GM21528 (cell line): ENCODE results near the gene KCNG1.
"Not testable (repeated sequence)": the region's sequence is repeated elsewhere in the genome, so short reads cannot be mapped to it uniquely, and the experiment has no call there.

ENCODE experiments used
- ATAC-seq: cut with Tn5 transposase; IDR thresholded peaks from one replicate; pipeline ENCODE4 v1.9.1; 2021; ENCODE audit warnings: mild to moderate bottlenecking, moderate library complexity; ENCODE audit not compliant: unreplicated experiment, low FRiP score

KCNG1 gene

DNA sequence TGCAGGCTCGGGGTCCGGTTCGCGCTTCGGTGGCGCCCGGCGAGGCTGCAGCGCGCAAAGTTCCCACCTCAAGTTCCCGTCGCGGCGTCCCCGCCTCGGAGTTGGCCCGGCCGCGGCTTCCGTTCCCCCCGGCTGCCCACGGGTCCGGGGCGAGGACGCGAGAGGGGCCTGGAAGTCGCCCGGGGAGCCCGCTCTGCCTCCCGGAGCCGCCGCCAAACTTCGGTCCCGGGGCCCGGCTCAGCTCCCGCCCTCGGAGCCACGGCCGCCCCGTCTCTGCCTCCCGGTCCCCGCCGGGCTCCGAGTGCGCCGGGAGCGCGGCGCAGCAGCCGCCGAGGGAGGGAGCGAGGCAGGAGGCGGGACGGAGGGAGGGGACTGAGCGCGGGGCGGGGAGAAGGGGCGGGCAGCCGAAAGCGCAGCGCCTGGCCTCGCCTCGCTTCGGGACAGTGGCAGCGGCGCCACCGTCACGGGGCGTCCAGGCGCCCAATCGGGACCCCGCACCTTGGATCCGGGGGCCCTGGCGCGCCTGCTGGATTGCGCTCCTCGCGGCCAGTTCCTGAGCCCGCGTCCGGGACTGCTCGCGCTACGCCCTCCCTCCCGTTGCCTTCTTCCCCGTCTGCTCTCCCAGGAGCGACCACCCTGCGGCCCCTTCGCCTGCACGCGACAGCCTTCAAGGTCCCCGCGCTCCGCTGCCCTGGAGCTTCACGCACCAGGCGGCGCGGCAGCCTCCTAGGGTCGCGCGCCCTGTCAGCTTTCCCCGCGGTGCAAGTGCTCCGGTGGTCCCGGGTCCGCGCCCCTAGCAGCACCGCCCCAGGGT lies at the start of gene KCNG1:
Gene KCNG1, minus strand, starts transcription at position 305 of the 814 bp plus-strand sequence. CDS start 12,769 bp downstream, outside the sequence.
- no peak for ATAC-seq

DNA sequence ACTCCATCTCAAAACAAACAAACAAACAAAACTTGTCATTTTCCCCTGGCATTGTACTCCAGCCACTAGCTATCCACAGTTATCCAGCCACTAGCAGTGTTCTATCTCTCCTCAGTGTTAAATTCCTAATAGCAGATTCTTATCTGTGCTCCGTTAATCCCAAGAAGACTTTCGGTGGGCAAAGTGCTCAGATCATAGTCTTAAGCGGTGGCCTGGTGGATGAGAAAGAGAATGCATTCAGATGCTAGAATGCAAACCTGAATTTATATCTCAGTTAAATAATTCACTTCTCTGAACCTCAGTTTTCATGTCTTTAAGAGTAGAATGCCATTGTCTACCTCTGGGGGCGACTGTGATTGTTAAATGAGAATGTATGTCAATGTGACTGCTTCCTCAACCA lies 47.7 kb upstream of the KCNG1 start:
- ATAC-seq: no peak

GRCh38 chr20:51067792-51068191 lies 44.9 kb upstream of the KCNG1 start:
- no peak for ATAC-seq

- ATAC-seq: no peak
These were observed 42.7 kb upstream of the KCNG1 start for GRCh38 chr20:51065615-51066014.

DNA sequence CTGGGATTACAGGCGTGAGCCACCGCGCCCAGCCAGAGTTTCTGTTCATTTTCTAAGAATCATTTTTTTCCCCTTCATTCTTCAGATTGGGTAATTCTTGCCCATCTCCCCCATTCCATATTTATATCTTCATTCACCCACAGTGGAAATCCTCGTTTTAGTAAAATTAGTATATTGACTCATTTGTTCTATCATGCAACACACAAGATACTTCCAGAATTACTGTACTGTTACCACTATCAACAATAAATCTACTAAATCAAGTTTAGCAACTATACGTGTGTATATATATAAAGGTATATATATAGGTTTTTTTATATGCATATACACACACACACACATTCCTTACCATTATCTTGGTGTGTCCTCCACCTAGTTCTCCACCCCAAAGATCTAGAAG lies 41.2 kb upstream of the KCNG1 start:
- no peak for ATAC-seq

DNA sequence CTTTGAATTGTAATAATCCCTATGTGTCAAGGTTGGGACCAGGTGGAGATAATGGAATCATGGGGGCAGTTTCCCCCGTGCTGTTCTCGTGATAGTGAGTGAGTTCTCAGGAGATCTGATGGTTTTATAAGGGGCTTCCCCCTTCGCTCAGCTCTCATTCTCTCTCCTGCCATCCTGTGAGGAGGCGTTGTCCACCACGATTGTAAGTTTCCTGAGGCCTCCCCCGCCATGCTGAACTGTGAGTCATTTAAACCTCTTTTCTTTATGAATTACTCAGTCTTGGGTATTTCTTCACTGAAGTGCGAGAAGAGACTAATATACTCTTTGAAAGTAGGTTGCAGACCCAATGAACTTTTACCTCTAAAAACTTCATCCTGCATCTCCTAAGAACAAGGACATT lies 39.2 kb upstream of the KCNG1 start:
- no peak for ATAC-seq

- no peak for ATAC-seq
These were observed 38.6 kb upstream of the KCNG1 start for GRCh38 chr20:51061418-51062045.

DNA sequence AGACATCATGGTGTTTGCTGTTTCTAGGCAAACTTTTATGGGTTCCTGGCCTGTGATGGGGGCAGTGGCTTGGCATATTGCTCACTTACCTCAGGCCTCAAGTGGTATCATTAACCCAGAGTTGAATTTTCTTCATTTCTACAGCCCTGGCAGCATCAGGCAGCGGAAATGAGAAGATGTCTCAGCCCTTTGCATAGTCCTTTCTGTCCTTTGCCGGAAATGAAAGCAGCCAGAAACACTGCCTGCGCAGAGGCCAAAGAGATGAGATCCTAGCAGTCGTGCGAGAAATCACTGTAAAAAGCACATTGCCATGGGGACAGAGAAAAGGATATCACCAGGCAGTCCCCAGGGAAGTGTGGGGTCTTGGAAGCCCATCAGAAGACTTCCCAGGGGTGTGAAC lies 37.4 kb upstream of the KCNG1 start:
- no peak for ATAC-seq

DNA sequence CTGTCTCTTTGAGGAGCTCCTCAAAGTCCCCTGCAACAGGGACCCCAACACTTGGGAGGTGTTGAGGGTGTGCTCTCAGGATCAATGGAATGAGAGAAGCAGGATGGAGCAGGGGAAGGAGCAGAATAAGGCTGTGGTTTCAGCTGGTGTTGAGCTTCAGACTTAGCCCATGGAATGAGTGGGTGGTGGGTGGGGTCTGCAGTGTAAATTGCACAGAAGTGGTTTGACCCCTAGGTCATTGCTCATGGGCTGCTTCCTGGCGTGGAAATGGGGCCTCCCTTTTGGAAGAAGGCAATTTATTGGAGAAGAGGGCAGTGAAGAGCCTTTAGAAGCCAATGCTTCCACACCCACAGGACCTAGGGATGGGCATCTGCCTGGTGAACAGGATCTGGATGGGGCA lies 37.0 kb upstream of the KCNG1 start:
- no peak for ATAC-seq

DNA sequence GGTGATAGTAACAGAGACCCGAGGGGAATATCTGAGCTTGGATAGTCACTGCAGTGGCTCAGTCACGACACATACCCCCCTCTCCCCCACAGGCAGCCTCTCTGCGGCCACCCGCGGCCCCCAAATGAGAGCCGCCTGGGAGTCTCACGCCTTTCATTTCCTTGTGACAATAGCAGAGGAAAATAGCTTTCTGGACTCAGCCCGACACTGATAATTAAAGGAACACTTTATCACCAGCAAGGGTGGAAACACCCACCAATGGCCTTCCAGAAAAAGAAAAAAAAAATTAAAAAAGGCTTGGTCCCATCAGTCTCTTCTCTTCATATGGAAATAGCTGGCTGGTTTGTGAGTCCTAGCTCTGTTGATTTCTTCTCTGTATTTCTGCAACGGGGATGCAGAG lies 35.1 kb upstream of the KCNG1 start:
- ATAC-seq: no peak

GRCh38 chr20:51054233-51054632 lies 31.3 kb upstream of the KCNG1 start:
- no peak for ATAC-seq

DNA sequence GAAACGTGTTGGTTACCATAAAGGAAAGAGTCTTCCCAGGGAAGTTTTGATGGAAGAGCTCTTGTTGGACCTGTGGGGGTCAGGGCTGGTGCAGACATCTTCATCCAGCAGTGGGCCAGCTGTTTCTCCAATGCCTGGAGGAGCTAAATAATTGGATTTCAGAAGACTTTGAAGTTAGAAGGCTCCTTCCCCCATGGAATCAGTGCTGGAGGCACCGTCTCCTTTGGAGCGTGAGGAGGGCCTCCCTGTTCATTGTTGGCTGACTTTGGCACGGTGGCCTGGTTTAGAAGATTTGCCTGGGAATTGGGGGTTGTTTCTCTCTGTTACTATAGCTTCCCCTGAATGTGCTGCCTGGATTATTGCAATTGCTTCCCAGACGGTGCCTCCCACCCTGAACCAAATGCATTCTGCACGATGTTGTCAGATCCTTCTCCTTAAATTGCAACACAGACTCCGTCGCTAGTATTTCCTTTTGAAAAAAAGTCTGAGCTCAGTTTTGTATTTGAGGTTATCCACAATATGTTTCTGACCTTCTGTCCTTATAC lies 27.7 kb upstream of the KCNG1 start:
- no peak for ATAC-seq

DNA sequence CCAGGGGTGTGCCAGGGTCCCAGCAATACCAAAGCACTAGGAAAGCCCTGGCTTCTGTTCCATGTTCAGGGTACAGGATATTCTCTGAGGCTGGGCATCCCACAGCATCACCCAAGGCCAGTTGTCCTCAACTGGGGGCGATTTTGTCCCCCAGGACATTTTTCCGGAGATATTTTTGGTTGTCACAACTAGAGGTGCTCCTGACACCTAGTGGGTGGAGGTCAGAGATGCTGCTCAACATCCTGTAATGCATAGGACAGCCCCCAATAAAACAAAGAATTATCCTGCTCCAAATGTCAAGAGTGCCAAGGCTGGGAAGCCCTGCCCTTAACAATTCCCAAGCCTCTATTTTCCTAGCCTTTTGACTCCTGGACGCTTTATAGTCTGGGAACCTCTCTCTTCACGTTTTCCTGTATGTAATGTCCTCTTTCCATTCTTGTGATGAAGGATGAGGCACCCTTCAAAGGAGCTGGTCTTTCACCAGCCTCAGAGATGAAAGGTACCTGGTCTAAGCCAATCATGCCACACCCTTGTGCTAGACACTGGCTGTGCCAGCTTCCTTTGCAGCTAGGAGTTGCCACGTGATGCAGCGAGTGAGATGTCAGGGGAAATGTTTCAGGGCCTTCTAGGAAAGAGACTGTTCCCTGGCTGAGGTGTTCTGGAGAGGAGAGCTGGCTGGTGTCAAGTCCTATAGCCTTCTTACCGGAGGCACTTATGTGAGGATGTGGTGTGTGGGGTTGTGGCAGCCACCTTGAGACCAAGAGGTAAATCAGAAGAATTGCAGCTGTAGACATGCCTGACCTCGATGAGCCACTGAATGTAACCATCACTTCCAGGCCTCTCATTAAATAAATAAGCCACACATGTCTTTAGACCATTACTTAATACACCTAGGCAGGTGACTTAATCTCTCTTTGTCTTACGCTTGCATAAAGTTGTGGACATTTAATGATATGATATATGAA lies 23.4 kb upstream of the KCNG1 start:
- no peak for ATAC-seq

GRCh38 chr20:51045492-51045891 lies 22.6 kb upstream of the KCNG1 start:
- not testable (repeated sequence) for ATAC-seq

- no peak for ATAC-seq
These were observed 21.9 kb upstream of the KCNG1 start for GRCh38 chr20:51044796-51045195.

GRCh38 chr20:51043811-51044210 lies 20.9 kb upstream of the KCNG1 start:
- ATAC-seq: no peak

- ATAC-seq: no peak
These were observed 19.8 kb upstream of the KCNG1 start for GRCh38 chr20:51042657-51043247.

- no peak for ATAC-seq
These were observed 19.2 kb upstream of the KCNG1 start for GRCh38 chr20:51042064-51042463.

GRCh38 chr20:51037532-51038115 lies 14.7 kb upstream of the KCNG1 start:
- ATAC-seq: no peak
